Esophagus muscularis mucosa (tissue), 4 donors: ENCODE results near the gene HDGFL1. TPM values are rescaled to one million over a fixed set of nuclear protein-coding genes. Genes with fewer than 3 reads are reported as not detected.

ENCODE experiments used
- DNase-seq: peaks from one replicate; pipeline ENCODE4 v3.0.0-alpha.2; 2017; ENCODE audit errors: extremely low spot score
- H3K27ac ChIP-seq, 4 donors: fragments of 200-600 bp; sonication (generic); replicated peaks in 1 of 4; 1 replicate in 3 of 4; 2 replicates in 1 of 4; pipeline ENCODE4 v1.5.1; 2016 to 2019; ENCODE audit warnings: mild to moderate bottlenecking in 1 of 4
- H3K27me3 ChIP-seq, 4 donors: fragments of 200-600 bp; sonication (generic); one replicate each; pipeline versions ENCODE4 v1.5.1 to v1.6.0; 2016 to 2019
- H3K36me3 ChIP-seq, 4 donors: fragments of 200-600 bp; sonication (generic); one replicate each; pipeline ENCODE4 v1.5.1; 2016 to 2019
- H3K4me1 ChIP-seq, 4 donors: fragments of 200-600 bp; sonication (generic); one replicate each; pipeline ENCODE4 v1.5.1; 2016 to 2019
- H3K4me3 ChIP-seq, 4 donors: fragments of 200-600 bp; sonication (generic); 1 replicate in 2 of 4; 2 replicates in 2 of 4; pipeline ENCODE4 v1.5.1; 2016 to 2019; ENCODE audit warnings: mild to moderate bottlenecking in 4 of 4, moderate library complexity in 1 of 4
- H3K9me3 ChIP-seq, 4 donors: fragments of 200-600 bp; sonication (generic); 1 replicate in 3 of 4; 2 replicates in 1 of 4; pipeline ENCODE4 v1.5.1; 2016 to 2019
- CTCF ChIP-seq, 3 experiments: fragments of 200-600 bp in 2 of 3; fragments of 450-650 bp in 1 of 3; sonication (generic) in 2 of 3; IDR thresholded peaks; one replicate each; pipeline ENCODE4 v1.5.1; 2017 to 2019; ENCODE audit warnings: antibody characterized with exemption in 3 of 3, mild to moderate bottlenecking in 2 of 3, moderate library complexity in 1 of 3
- EP300 ChIP-seq: sonication (generic); formaldehyde crosslinking; IDR thresholded peaks from one replicate; pipeline ENCODE4 v1.6.1; 2017; ENCODE audit warnings: antibody characterized with exemption
- POLR2A ChIP-seq: fragments of 450-650 bp; IDR thresholded peaks from one replicate; pipeline ENCODE4 v1.6.1; 2017; ENCODE audit warnings: antibody characterized with exemption, moderate library complexity, mild to moderate bottlenecking, low read depth
- POLR2AphosphoS5 ChIP-seq, 2 donors: sonication (generic); formaldehyde crosslinking; IDR thresholded peaks; one replicate each; pipeline ENCODE4 v1.6.1; 2017; ENCODE audit warnings: antibody characterized with exemption in 2 of 2
- WGBS: methylation state at CpG from one replicate; pipeline ENCODE4 v1.1.5; 2018; 5-methylcytosine and 5-hydroxymethylcytosine counted together
- intact Hi-C: fragments of 100-400 bp; cut with DNase I; formaldehyde crosslinking; loops from one replicate; pipeline ENCODE4 v1.15.1; 2023
- total RNA-seq, 4 donors: library from RNA; depleted of rRNA; stranded (reverse); fragments of >200 nt; gene quantifications; one replicate each; pipeline versions ENCODE4 v1.1.0 to v1.2.1, GENCODE V29; 2016

Gene HDGFL1
- total RNA-seq, 4 donors from 2014 or later = not detected

- H3K4me1 ChIP-seq = peaks cover 12 to 20% (median 17%) of the 10 kb centered on the region in 4 donors
- H3K27ac ChIP-seq = no peak overlapping the region
- TF ChIP-seq CTCF (IDR thresholded peaks at IDR 0.05) (no peak), EP300 (no peak), POLR2AphosphoS5 (IDR thresholded peaks at IDR 0.05) (no peak), POLR2A (no peak)
- no peaks in the 10 kb centered on the region for H3K27me3 ChIP-seq
- intact Hi-C loops = no loop called here
- 56% methylated on average over 1 of the region's 1 CpG for WGBS
- H3K9me3 ChIP-seq = peaks cover 0 to 14% (median 3%) of the 10 kb centered on the region in 4 donors
- no peaks in the 10 kb centered on the region for H3K36me3 ChIP-seq
- no peak overlapping the region for H3K4me3 ChIP-seq
- DNase-seq = no peak
Measured at GRCh38 chr6:22613051-22613450, 43.7 kb downstream of the HDGFL1 start.

- Histone ChIP-seq H3K9me3 (peaks cover 0 to 15% (median 3%) of the 10 kb centered on the region in 4 donors), H3K36me3 (no peaks in the 10 kb centered on the region), H3K27me3 (no peaks in the 10 kb centered on the region), H3K4me1 (peaks cover 12 to 20% (median 17%) of the 10 kb centered on the region in 4 donors), H3K4me3 (no peak overlapping the region), H3K27ac (no peak overlapping the region)
- intact Hi-C loops = no loop called here
- DNase-seq = no peak
- WGBS = 15% methylated on average over 3 of the region's 3 CpGs
- TF ChIP-seq EP300 (no peak), POLR2AphosphoS5 (IDR thresholded peaks at IDR 0.05) (no peak), POLR2A (no peak), CTCF (IDR thresholded peaks at IDR 0.05) (no peak)
Measured at GRCh38 chr6:22613695-22614094, 44.3 kb downstream of the HDGFL1 start.

- Histone ChIP-seq H3K9me3 (peaks cover 0 to 15% (median 3%) of the 10 kb centered on the region in 4 donors), H3K36me3 (no peaks in the 10 kb centered on the region), H3K4me1 (peaks cover 12 to 20% (median 17%) of the 10 kb centered on the region in 4 donors), H3K27me3 (no peaks in the 10 kb centered on the region), H3K4me3 (no peak overlapping the region), H3K27ac (no peak overlapping the region)
- DNase-seq = no peak
- 86% methylated on average over 3 of the region's 3 CpGs for WGBS
- intact Hi-C loops = no loop called here
- TF ChIP-seq POLR2AphosphoS5 (IDR thresholded peaks at IDR 0.05) = no peak
- TF ChIP-seq EP300 = no peak
- no peak for TF ChIP-seq CTCF (IDR thresholded peaks at IDR 0.05)
- TF ChIP-seq POLR2A = no peak
Measured at GRCh38 chr6:22614547-22614946, 45.2 kb downstream of the HDGFL1 start.

- WGBS = 75% methylated on average over 4 of the region's 4 CpGs
- Histone ChIP-seq H3K27me3 (no peaks in the 10 kb centered on the region), H3K4me3 (no peak overlapping the region), H3K27ac (no peak overlapping the region), H3K36me3 (no peaks in the 10 kb centered on the region), H3K4me1 (no peaks in the 10 kb centered on the region), H3K9me3 (peaks cover 0 to 16% (median 3%) of the 10 kb centered on the region in 4 donors)
- TF ChIP-seq POLR2A = no peak
- TF ChIP-seq EP300 = no peak
- no peak for TF ChIP-seq POLR2AphosphoS5 (IDR thresholded peaks at IDR 0.05)
- no peak for TF ChIP-seq CTCF (IDR thresholded peaks at IDR 0.05)
- DNase-seq = no peak
- intact Hi-C loops = no loop called here
Measured at GRCh38 chr6:22621028-22621427, 51.7 kb downstream of the HDGFL1 start.
